Ishikawa (cell line): ENCODE results near the gene TMEM72.

Experiments
- EP300 ChIP-seq: IDR thresholded peaks from 2 replicates; pipeline ENCODE4 v1.6.1; 2012; ENCODE audit warnings: borderline replicate concordance
- NFIC ChIP-seq: IDR thresholded peaks from 2 replicates; pipeline ENCODE4 v1.6.1; 2012
- REST ChIP-seq: IDR thresholded peaks from 2 replicates; pipeline ENCODE4 v1.6.1; 2012; ENCODE audit warnings: low read depth, mild to moderate bottlenecking
- TEAD4 ChIP-seq: IDR thresholded peaks from 2 replicates; pipeline ENCODE4 v1.6.1; 2012

GRCh38 chr10:44938956-44939355 is 27.8 kb downstream of the TMEM72 start:
- TF ChIP-seq REST (no peak), NFIC (no peak), EP300 (no peak), TEAD4 (no peak)
